ENCODE data around the gene NEDD4L. TPM values are rescaled to one million over a fixed set of nuclear protein-coding genes. Genes with fewer than 3 reads are reported as not detected.
A peak's percentile ranks its signal among the peaks of the same experiment; 100 is the strongest.
"Not testable (repeated sequence)": the region's sequence is repeated elsewhere in the genome, so short reads cannot be mapped to it uniquely, and the experiment has no call there.

The NEDD4L gene
- 1 to 10 TPM; 3.2 to 5.8 (median 3.5) TPM for polyA plus RNA-seq (ENCODE audit: low read depth in 6 of 6)

- no peaks in the 10 kb centered on the region for H3K9me3 Mint-ChIP-seq
- peaks cover 40 to 46% (median 44%) of the 10 kb centered on the region in 3 donors for H3K4me1 Mint-ChIP-seq
- peak; percentile 79 to 80 for ATAC-seq (ENCODE audit: low read depth in 2 of 2)
- H3K36me3 Mint-ChIP-seq, result no peaks in the 10 kb centered on the region
- peak within 1 kb of the TSS in 5 of 6 donors; percentile 30 to 97 (median 85) for H3K27ac Mint-ChIP-seq
- peak within 1 kb of the TSS; percentile 84 to 98 (median 96) for H3K4me3 Mint-ChIP-seq
- H3K27me3 Mint-ChIP-seq, result no peaks in the 10 kb centered on the region
- peak; percentile 83 for DNase-seq
These were observed at the start of gene NEDD4L for GRCh38 chr18:58043491-58044369. NEDD4L (plus strand) TSS chr18:58044226; CDS start chr18:58044661, 435 bp downstream.

GRCh38 chr18:57995331-57995730 is 48.7 kb upstream of the NEDD4L start:
- Mint-ChIP-seq H3K27ac (peak overlapping the region in 3 of 6 donors; percentile 6 to 64 (median 36)), H3K4me3 (no peak overlapping the region), H3K27me3 (peaks cover 20 to 55% (median 24%) of the 10 kb centered on the region in 3 donors), H3K4me1 (no peaks in the 10 kb centered on the region), H3K9me3 (peaks cover 0 to 2% (median 0%) of the 10 kb centered on the region in 7 donors), H3K36me3 (peaks cover 6 to 7% of the 10 kb centered on the region in 2 donors)
- no peak for DNase-seq
- ATAC-seq (ENCODE audit: low read depth in 2 of 2), result no peak

DNA sequence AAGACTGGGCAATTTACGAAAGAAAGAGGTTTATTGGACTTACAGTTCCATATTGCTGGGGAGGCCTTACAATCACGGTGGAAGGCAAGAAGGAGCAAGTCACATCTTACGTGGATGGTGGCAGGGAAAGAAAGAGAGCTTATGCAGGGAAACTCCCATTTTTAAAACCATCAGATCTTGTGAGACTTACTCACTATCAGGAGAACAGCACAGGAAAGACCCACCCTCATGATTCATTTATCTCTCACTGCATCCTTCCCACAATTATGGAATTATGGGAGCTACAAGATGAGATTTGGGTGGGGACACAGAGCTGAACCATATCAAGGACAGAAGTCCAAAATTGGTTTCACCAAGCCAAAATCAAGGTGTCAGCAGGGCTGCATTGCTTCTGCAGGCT is 47.1 kb upstream of the NEDD4L start:
- Mint-ChIP-seq H3K27ac (peak overlapping the region in 1 of 6 donors; percentile 0), H3K27me3 (peaks cover 15 to 44% (median 23%) of the 10 kb centered on the region in 3 donors)
- not testable (repeated sequence) for H3K9me3 Mint-ChIP-seq; H3K4me3 Mint-ChIP-seq; H3K36me3 Mint-ChIP-seq; H3K4me1 Mint-ChIP-seq; DNase-seq; ATAC-seq (ENCODE audit: low read depth in 2 of 2)

GRCh38 chr18:57997820-57998219 is 46.2 kb upstream of the NEDD4L start:
- no peaks in the 10 kb centered on the region for H3K36me3 Mint-ChIP-seq
- peaks cover 0 to 2% (median 0%) of the 10 kb centered on the region in 7 donors for H3K9me3 Mint-ChIP-seq
- DNase-seq (no peak), ATAC-seq (ENCODE audit: low read depth in 2 of 2) (no peak)
- no peaks in the 10 kb centered on the region for H3K4me1 Mint-ChIP-seq
- H3K27me3 Mint-ChIP-seq, result peaks cover 15 to 50% (median 32%) of the 10 kb centered on the region in 3 donors
- H3K27ac Mint-ChIP-seq, result no peak overlapping the region
- no peak overlapping the region for H3K4me3 Mint-ChIP-seq

GRCh38 chr18:57998461-57998860 is 45.6 kb upstream of the NEDD4L start:
- H3K27ac Mint-ChIP-seq, result no peak overlapping the region
- ATAC-seq (ENCODE audit: low read depth in 2 of 2) (no peak), DNase-seq (no peak)
- H3K27me3 Mint-ChIP-seq, result peaks cover 21 to 49% (median 32%) of the 10 kb centered on the region in 3 donors
- H3K9me3 Mint-ChIP-seq, result peaks cover 0 to 2% (median 0%) of the 10 kb centered on the region in 7 donors
- no peaks in the 10 kb centered on the region for H3K4me1 Mint-ChIP-seq
- H3K4me3 Mint-ChIP-seq, result no peak overlapping the region
- H3K36me3 Mint-ChIP-seq, result no peaks in the 10 kb centered on the region

- peaks cover 0 to 8% of the 10 kb centered on the region in 2 donors for H3K36me3 Mint-ChIP-seq
- no peaks in the 10 kb centered on the region for H3K4me1 Mint-ChIP-seq
- H3K27me3 Mint-ChIP-seq, result peaks cover 30 to 52% (median 39%) of the 10 kb centered on the region in 3 donors
- H3K4me3 Mint-ChIP-seq, result no peak overlapping the region
- DNase-seq (no peak), ATAC-seq (ENCODE audit: low read depth in 2 of 2) (no peak)
- no peak overlapping the region for H3K27ac Mint-ChIP-seq
- peaks cover 0 to 2% (median 0%) of the 10 kb centered on the region in 7 donors for H3K9me3 Mint-ChIP-seq
These were observed 39.7 kb upstream of the NEDD4L start for GRCh38 chr18:58004317-58004716.

- Mint-ChIP-seq H3K4me3 (no peak overlapping the region), H3K36me3 (peaks cover 0 to 8% of the 10 kb centered on the region in 2 donors), H3K27me3 (peaks cover 37 to 56% (median 39%) of the 10 kb centered on the region in 3 donors), H3K27ac (no peak overlapping the region), H3K9me3 (no peaks in the 10 kb centered on the region), H3K4me1 (no peaks in the 10 kb centered on the region)
- no peak for ATAC-seq (ENCODE audit: low read depth in 2 of 2)
- no peak for DNase-seq
These were observed 39.0 kb upstream of the NEDD4L start for GRCh38 chr18:58005011-58005410.

DNA sequence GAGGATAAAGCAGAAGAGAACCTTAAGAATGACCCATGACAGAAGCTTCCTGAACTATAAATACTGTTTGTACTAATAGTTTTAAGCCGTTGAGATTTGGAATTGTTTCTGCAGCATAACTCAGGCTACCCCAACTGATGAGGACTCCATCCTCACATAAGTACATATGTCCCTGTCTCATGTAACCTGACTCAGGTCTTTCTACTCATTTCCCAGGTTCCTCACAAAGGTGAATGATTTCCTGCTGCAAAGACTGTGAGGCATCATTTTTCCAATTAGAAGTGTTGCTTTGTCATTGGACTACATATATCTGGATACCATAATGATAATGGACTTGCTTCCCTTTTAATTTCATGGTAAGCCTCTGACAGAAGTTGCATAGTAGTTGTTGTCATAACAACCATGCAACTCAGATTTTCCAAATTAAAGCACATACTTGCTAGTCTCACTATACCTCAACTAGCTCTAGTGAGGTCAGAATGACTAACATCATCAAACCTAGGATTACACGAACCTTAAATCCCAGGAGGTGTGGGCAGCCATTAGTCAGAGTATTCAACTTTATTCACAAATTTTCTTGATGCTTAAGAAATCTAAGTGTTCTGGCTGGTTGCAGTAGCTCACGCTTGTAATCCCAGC is 38.0 kb upstream of the NEDD4L start:
- DNase-seq (no peak), ATAC-seq (ENCODE audit: low read depth in 2 of 2) (no peak)
- Mint-ChIP-seq H3K27me3 (peaks cover 42 to 63% (median 43%) of the 10 kb centered on the region in 3 donors), H3K4me1 (no peaks in the 10 kb centered on the region), H3K9me3 (no peaks in the 10 kb centered on the region), H3K4me3 (no peak overlapping the region), H3K36me3 (peaks cover 0 to 8% of the 10 kb centered on the region in 2 donors), H3K27ac (no peak overlapping the region)

- DNase-seq, result no peak
- H3K4me3 Mint-ChIP-seq, result no peak overlapping the region
- no peaks in the 10 kb centered on the region for H3K9me3 Mint-ChIP-seq
- peaks cover 0 to 8% of the 10 kb centered on the region in 2 donors for H3K36me3 Mint-ChIP-seq
- H3K27ac Mint-ChIP-seq, result no peak overlapping the region
- no peak for ATAC-seq (ENCODE audit: low read depth in 2 of 2)
- H3K27me3 Mint-ChIP-seq, result peaks cover 26 to 37% (median 32%) of the 10 kb centered on the region in 3 donors
- H3K4me1 Mint-ChIP-seq, result peaks cover 3 to 6% (median 6%) of the 10 kb centered on the region in 3 donors
These were observed 34.9 kb upstream of the NEDD4L start for GRCh38 chr18:58009166-58009565.

GRCh38 chr18:58010265-58010664 is 33.8 kb upstream of the NEDD4L start:
- peaks cover 14 to 17% (median 17%) of the 10 kb centered on the region in 3 donors for H3K4me1 Mint-ChIP-seq
- H3K27ac Mint-ChIP-seq, result no peak overlapping the region
- H3K9me3 Mint-ChIP-seq, result no peaks in the 10 kb centered on the region
- H3K27me3 Mint-ChIP-seq, result peaks cover 21 to 33% (median 32%) of the 10 kb centered on the region in 3 donors
- peaks cover 0 to 8% of the 10 kb centered on the region in 2 donors for H3K36me3 Mint-ChIP-seq
- DNase-seq (no peak), ATAC-seq (ENCODE audit: low read depth in 2 of 2) (no peak)
- H3K4me3 Mint-ChIP-seq, result no peak overlapping the region

GRCh38 chr18:58012356-58012755 is 31.7 kb upstream of the NEDD4L start:
- Mint-ChIP-seq H3K36me3 (peaks cover 0 to 10% of the 10 kb centered on the region in 2 donors), H3K4me3 (no peak overlapping the region), H3K27me3 (peaks cover 14 to 27% (median 19%) of the 10 kb centered on the region in 3 donors), H3K27ac (no peak overlapping the region), H3K4me1 (peaks cover 26 to 29% (median 28%) of the 10 kb centered on the region in 3 donors), H3K9me3 (peaks cover 0 to 5% (median 0%) of the 10 kb centered on the region in 7 donors)
- DNase-seq, result no peak
- ATAC-seq (ENCODE audit: low read depth in 2 of 2), result no peak

DNA sequence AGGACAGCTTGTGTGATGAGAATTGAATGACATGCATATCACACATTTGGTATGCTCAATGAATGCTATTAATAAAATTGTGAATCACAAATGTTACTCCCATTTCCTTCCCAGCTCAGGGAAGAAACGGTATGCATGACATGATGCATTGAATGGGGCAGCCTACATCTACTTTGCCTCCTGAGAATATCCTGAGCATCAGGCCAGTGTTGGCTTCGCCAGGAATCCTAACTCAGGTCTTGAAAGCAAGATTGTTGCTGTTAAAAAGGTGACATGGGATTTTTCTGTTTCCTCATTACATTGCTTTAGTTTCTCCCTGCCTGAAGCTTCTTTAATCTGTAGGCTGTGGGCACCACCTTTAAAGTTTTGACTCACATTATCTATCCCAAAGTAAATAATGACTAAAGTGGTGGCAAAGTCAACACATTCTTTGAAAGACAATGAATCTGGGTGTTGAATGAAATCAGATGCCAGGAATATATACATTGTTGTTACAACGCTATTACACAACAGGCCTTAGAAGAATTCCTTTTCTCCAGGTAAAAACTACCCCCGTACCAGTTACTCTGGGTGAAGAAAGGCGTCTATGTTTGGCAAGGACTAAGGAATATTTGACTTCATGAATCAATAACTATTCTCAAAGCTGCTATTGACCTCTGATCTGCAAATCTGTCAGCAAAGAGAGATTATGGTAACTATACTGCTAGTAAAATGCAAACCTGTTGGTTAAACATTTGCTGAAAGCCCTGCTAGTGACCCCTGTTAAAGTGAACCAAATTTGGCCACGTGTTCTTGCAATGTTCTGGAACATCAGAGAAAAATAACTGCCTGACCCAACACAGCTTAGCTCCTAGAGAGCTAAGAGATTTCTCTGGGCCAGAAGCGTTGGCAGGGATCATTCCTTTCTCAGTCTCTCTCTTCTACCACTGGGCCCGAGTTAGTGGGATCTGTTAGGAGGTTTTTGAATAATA is 30.5 kb upstream of the NEDD4L start:
- Mint-ChIP-seq H3K36me3 (peaks cover 0 to 8% of the 10 kb centered on the region in 2 donors), H3K27me3 (peaks cover 9 to 19% (median 14%) of the 10 kb centered on the region in 3 donors), H3K9me3 (peaks cover 0 to 5% (median 0%) of the 10 kb centered on the region in 7 donors), H3K4me3 (peak overlapping the region in 1 of 8 donors; percentile 16), H3K27ac (peak overlapping the region in 1 of 6 donors; percentile 10), H3K4me1 (peaks cover 26 to 29% (median 28%) of the 10 kb centered on the region in 3 donors)
- ATAC-seq (ENCODE audit: low read depth in 2 of 2) (no peak), DNase-seq (no peak)

Data from naive B cell (primary cell).